Loucy (cell line): ENCODE results near the gene INPP4B.

Source experiments
- CTCF ChIP-seq: fragments of 200-600 bp; sonication (generic); conservative IDR thresholded peaks from 2 replicates; pipeline ENCODE4 v1.5.1; 2014; ENCODE audit warnings: mild to moderate bottlenecking, antibody characterized with exemption, low read length
- EZH2phosphoT487 ChIP-seq: fragments of 200-600 bp; IDR thresholded peaks from 2 replicates; pipeline ENCODE4 v1.6.1; 2018; ENCODE audit warnings: antibody characterized with exemption, mild to moderate bottlenecking, moderate library complexity, borderline replicate concordance

- TF ChIP-seq CTCF (no peak), EZH2phosphoT487 (no peak)
These were observed 102.8 kb downstream of the INPP4B start for GRCh38 chr4:142743121-142743825.
